K562 (cell line): ENCODE measurements around the gene CKLF. TPM values are rescaled to one million over a fixed set of nuclear protein-coding genes. Genes with fewer than 3 reads are reported as not detected.

Source experiments
- BCOR ChIP-seq: fragments of 450-650 bp; IDR thresholded peaks from 2 replicates; pipeline ENCODE4 v1.6.1; 2016
- COPS2 ChIP-seq: fragments of 450-650 bp; conservative IDR thresholded peaks from 2 replicates; pipeline ENCODE4 v1.6.1; 2016; ENCODE audit warnings: mild to moderate bottlenecking, moderate library complexity
- KDM2B ChIP-seq: fragments of 250-450 bp; sonication (Bioruptor Pico); IDR thresholded peaks from 2 replicates; pipeline ENCODE4 v1.8.0; 2021; ENCODE audit warnings: mild to moderate bottlenecking, moderate library complexity
- KDM4B ChIP-seq, 2 experiments: fragments of 450-650 bp in 1 of 2; sonication (generic) in 1 of 2; IDR thresholded peaks; 2 replicates each; pipeline ENCODE4 v1.6.1; 2016 to 2017; ENCODE audit warnings: borderline replicate concordance in 2 of 2, antibody characterized with exemption in 1 of 2, low read depth in 1 of 2, mild to moderate bottlenecking in 1 of 2
- LCOR ChIP-seq: sonication (generic); formaldehyde crosslinking; IDR thresholded peaks from 2 replicates; pipeline ENCODE4 v1.8.0; 2022; ENCODE audit warnings: mild to moderate bottlenecking, missing genetic modification reagents
- MECOM ChIP-seq: fragments of 250-450 bp; sonication (Bioruptor Pico); IDR thresholded peaks from 2 replicates; pipeline ENCODE4 v1.8.0; 2022; ENCODE audit warnings: inconsistent platforms
- MTA2 ChIP-seq: fragments of 450-650 bp; IDR thresholded peaks from 2 replicates; pipeline ENCODE4 v1.6.1; 2016; ENCODE audit warnings: low read depth
- OTX1 ChIP-seq: fragments of 450-650 bp; formaldehyde crosslinking; IDR thresholded peaks from 2 replicates; pipeline ENCODE4 v1.4.0; 2022; ENCODE audit warnings: mild to moderate bottlenecking
- SETDB1 ChIP-seq: IDR thresholded peaks from one replicate; pipeline ENCODE4 v1.6.1; 2012; ENCODE audit warnings: low read length, control low read depth, inconsistent platforms
- SMARCA4 ChIP-seq: fragments of 450-650 bp; IDR thresholded peaks from 2 replicates; pipeline ENCODE4 v1.6.1; 2016
- SRSF3 ChIP-seq: fragments of 200-400 bp; formaldehyde crosslinking; IDR thresholded peaks from 2 replicates; pipeline ENCODE4 v1.6.1; 2016; ENCODE audit warnings: mild to moderate bottlenecking, low read length, moderate library complexity; ENCODE audit not compliant: insufficient read depth
- ZNF766 ChIP-seq: fragments of 200-800 bp; sonication (Bioruptor generic); conservative IDR thresholded peaks from 2 replicates; pipeline ENCODE4 v1.6.1; 2016; ENCODE audit warnings: missing genetic modification characterization, missing compliant biosample characterization
- polyA plus RNA-seq, 8 experiments: library from polyadenylated mRNA; depleted of rRNA in 4 of 8; stranded (reverse) in 5 of 8; unstranded in 3 of 8; fragments of >200 nt; fragmentation: Nextera tagmentation in 2 of 8; fragmentation: Illumina TruSeq in 1 of 8; extraction: Ambion mirVana in 2 of 8; extraction: Trizol in 1 of 8; gene quantifications; 2 replicates each; pipeline versions ENCODE4 v1.2.1 to v1.2.3, GENCODE V29; 2011 to 2014; ENCODE audit warnings: inconsistent platforms in 1 of 8, missing spikeins in 1 of 8
- total RNA-seq, 7 experiments: library from RNA; depleted of rRNA in 6 of 7; stranded (reverse); fragments of >200 nt in 6 of 7; fragmentation: Illumina TruSeq in 2 of 7; extraction: Trizol in 2 of 7; gene quantifications; 2 replicates each; pipeline versions ENCODE4 v1.2.1 to v1.2.3, GENCODE V29; 2011 to 2021; ENCODE audit warnings: low replicate concordance in 1 of 7
- TF ChIP-seq, protein P1 (sequence below): sonication (generic); formaldehyde crosslinking; IDR thresholded peaks from 2 replicates; pipeline ENCODE4 v1.8.1; 2023; ENCODE audit warnings: mild to moderate bottlenecking, missing genetic modification reagents
- TF ChIP-seq, protein P2 (sequence below): fragments of 250-450 bp; sonication (Bioruptor Pico); IDR thresholded peaks from 2 replicates; pipeline ENCODE4 v1.4.0; 2020
- TF ChIP-seq, protein P3 (sequence below): fragments of 250-450 bp; sonication (Bioruptor Pico); IDR thresholded peaks from 2 replicates; pipeline ENCODE4 v1.4.0; 2020; ENCODE audit warnings: mild to moderate bottlenecking, moderate library complexity
- TF ChIP-seq, protein P4 (sequence below): fragments of 250-450 bp; sonication (Bioruptor Pico); IDR thresholded peaks from 2 replicates; pipeline ENCODE4 v1.8.0; 2021; ENCODE audit warnings: mild to moderate bottlenecking, moderate library complexity

The CKLF gene
- total and polyA plus RNA-seq, 9 of the 15 experiments (the other 6 are each of a cell fraction or from before 2014, with no cell fraction given), result 84.8 to 322 (median 118) TPM

DNA sequence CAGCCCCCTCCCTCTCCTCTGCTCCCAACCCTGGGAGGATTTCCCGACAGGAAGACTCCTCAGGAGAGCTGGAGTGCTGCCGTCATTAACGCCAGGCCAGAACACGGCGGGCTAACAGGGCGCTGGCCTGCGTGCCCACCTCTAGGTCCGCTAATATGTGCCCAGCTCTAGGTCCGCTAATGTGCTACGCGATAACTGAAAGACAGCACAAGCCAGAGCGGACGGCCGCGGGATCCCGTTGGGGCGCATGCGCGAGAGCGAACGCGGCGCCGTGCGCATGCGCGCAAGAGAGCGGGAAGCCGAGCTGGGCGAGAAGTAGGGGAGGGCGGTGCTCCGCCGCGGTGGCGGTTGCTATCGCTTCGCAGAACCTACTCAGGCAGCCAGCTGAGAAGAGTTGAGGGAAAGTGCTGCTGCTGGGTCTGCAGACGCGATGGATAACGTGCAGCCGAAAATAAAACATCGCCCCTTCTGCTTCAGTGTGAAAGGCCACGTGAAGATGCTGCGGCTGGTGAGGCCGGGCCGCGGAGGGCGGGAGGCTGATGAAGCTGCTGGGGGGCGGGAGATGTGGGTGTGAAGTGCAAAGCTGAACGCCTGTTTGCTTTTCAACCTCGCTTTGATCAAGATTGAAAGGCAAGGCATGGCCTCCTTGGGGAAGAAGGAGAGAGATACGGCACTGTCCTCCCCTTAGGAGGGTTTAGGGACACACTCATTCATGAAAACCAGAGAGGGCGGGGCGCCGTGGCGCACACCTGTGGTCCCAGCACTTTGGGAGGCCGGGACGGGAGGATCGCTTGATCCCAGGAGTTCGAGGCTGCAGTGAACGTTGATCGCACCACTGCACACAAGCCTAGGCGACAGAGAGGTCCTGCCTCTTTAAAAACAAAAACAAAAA, at the start of gene CKLF (continued):
- TF ChIP-seq, protein P1, sequence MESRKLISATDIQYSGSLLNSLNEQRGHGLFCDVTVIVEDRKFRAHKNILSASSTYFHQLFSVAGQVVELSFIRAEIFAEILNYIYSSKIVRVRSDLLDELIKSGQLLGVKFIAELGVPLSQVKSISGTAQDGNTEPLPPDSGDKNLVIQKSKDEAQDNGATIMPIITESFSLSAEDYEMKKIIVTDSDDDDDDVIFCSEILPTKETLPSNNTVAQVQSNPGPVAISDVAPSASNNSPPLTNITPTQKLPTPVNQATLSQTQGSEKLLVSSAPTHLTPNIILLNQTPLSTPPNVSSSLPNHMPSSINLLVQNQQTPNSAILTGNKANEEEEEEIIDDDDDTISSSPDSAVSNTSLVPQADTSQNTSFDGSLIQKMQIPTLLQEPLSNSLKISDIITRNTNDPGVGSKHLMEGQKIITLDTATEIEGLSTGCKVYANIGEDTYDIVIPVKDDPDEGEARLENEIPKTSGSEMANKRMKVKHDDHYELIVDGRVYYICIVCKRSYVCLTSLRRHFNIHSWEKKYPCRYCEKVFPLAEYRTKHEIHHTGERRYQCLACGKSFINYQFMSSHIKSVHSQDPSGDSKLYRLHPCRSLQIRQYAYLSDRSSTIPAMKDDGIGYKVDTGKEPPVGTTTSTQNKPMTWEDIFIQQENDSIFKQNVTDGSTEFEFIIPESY (CRISPR knock-in tag), result peak; percentile 88
- peak; percentile 54; the same call in 1 of the 2 replicates for TF ChIP-seq SMARCA4
- TF ChIP-seq SETDB1, result peak; percentile 21
- TF ChIP-seq OTX1 (CRISPR knock-in tag), result no peak; the same call in 1 of the 2 replicates
- TF ChIP-seq MTA2, result no peak
- TF ChIP-seq SRSF3, result no peak
- TF ChIP-seq, protein P2, sequence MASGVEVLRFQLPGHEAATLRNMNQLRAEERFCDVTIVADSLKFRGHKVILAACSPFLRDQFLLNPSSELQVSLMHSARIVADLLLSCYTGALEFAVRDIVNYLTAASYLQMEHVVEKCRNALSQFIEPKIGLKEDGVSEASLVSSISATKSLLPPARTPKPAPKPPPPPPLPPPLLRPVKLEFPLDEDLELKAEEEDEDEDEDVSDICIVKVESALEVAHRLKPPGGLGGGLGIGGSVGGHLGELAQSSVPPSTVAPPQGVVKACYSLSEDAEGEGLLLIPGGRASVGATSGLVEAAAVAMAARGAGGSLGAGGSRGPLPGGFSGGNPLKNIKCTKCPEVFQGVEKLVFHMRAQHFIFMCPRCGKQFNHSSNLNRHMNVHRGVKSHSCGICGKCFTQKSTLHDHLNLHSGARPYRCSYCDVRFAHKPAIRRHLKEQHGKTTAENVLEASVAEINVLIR, result no peak
- TF ChIP-seq, protein P3, sequence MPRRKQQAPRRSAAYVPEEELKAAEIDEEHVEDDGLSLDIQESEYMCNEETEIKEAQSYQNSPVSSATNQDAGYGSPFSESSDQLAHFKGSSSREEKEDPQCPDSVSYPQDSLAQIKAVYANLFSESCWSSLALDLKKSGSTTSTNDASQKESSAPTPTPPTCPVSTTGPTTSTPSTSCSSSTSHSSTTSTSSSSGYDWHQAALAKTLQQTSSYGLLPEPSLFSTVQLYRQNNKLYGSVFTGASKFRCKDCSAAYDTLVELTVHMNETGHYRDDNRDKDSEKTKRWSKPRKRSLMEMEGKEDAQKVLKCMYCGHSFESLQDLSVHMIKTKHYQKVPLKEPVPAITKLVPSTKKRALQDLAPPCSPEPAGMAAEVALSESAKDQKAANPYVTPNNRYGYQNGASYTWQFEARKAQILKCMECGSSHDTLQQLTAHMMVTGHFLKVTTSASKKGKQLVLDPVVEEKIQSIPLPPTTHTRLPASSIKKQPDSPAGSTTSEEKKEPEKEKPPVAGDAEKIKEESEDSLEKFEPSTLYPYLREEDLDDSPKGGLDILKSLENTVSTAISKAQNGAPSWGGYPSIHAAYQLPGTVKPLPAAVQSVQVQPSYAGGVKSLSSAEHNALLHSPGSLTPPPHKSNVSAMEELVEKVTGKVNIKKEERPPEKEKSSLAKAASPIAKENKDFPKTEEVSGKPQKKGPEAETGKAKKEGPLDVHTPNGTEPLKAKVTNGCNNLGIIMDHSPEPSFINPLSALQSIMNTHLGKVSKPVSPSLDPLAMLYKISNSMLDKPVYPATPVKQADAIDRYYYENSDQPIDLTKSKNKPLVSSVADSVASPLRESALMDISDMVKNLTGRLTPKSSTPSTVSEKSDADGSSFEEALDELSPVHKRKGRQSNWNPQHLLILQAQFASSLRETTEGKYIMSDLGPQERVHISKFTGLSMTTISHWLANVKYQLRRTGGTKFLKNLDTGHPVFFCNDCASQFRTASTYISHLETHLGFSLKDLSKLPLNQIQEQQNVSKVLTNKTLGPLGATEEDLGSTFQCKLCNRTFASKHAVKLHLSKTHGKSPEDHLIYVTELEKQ (CRISPR knock-in tag), result no peak
- peak; percentile 81 for TF ChIP-seq BCOR
- TF ChIP-seq ZNF766 (CRISPR knock-in tag), result peak; percentile 77; the same call in 1 of the 2 replicates
- peak; percentile 45; the same call in 1 of the 2 replicates for TF ChIP-seq MECOM (CRISPR knock-in tag)
- no peak for TF ChIP-seq COPS2
- TF ChIP-seq LCOR (CRISPR knock-in tag), result peak; percentile 95
- TF ChIP-seq KDM4B (IDR thresholded peaks at IDR 0.05; ENCODE audit: borderline replicate concordance in 2 of 2, low read depth in 1 of 2), result no peak
- TF ChIP-seq, protein P4, sequence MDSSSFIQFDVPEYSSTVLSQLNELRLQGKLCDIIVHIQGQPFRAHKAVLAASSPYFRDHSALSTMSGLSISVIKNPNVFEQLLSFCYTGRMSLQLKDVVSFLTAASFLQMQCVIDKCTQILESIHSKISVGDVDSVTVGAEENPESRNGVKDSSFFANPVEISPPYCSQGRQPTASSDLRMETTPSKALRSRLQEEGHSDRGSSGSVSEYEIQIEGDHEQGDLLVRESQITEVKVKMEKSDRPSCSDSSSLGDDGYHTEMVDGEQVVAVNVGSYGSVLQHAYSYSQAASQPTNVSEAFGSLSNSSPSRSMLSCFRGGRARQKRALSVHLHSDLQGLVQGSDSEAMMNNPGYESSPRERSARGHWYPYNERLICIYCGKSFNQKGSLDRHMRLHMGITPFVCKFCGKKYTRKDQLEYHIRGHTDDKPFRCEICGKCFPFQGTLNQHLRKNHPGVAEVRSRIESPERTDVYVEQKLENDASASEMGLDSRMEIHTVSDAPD (CRISPR knock-in tag), result no peak
- TF ChIP-seq KDM2B, result peak; percentile 72; the same call in 1 of the 2 replicates
